Measurements from ENCODE around the gene GPI.
"Not testable (repeated sequence)": the region's sequence is repeated elsewhere in the genome, so short reads cannot be mapped to it uniquely, and the experiment has no call there.

Gene GPI

DNA sequence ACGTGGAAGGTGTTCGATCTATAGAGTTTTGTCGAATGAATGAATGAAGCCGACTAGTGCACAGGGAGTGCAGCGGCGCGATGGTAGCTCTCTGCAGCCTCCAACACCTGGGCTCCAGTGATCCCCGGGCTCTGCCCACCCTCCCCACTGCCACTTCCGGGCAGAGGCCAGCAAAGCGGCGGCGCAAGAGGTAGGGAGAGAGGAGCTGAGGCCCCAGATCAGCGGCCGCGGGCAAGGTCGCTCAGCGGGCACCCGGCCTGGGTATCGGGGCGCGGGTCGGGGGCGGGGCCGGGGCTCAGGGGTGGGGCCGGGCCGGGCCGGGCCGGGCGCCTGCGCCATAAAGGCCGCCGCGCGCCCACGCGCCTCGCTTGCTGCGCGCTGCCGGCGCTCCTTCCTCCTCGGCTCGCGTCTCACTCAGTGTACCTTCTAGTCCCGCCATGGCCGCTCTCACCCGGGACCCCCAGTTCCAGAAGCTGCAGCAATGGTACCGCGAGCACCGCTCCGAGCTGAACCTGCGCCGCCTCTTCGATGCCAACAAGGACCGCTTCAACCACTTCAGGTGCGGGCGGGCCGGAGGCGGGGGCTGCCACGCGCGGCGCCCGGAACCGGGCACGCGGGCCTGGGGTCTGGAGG is at the start of gene GPI:
Gene GPI (plus strand): TSS at position 367 of the 633 bp plus-strand sequence. CDS start 71 bp downstream, at position 438.
- DNase-seq: peak in 1 of 2 experiments; percentile 9

DNA sequence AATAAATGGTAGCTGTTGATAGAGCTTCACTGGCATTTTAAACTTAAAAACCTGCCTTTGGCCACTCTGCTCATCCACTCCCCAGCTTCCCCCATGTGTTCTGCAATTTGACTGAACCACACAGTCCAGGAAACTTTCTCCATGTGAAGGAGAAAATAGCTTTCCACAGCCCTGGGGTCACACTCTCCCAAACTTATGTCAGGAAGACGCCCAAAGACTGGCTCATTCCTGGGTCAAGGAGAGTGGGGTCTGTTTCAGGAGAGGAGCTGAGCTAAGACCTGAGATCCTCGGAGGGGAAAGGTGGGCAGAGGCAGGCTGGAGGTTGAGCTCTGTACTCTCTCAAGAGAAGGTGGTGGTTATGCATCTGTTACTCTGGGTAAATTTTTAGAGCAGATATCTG is 48.7 kb upstream of the GPI start:
- DNase-seq: no peak

GRCh38 chr19:34316741-34317301 is 48.2 kb upstream of the GPI start:
- DNase-seq: no peak

DNA sequence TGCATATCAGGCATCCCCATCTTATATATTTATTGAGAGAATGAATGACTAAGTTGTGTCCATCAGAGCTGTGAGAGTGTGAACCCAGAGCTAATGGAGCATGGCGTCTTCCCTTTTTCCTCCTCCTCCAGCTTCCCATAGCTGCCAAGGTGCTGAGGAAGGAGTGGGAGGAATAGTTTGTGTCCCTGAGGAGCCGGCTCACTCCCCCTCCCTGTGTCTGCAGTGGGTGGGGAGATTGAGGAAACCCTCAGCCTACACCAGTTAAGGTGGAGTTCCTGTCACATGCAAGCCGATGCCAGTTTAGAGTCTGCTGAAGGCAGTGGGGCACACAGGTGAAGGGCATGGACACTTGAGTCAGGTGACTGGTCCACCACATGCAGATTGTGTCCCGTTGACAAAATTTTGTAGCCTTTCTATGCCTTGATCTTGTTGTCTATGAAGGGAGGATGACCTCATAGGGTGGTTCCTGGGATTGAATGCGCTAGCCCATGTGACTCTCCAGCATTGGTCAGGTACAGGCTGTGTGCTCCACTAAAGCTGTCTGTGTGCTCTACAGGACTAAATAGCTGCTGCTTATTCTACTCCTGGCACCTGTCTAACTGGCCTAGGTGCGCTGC is 47.6 kb upstream of the GPI start:
- DNase-seq: no peak

GRCh38 chr19:34319230-34319585 is 45.8 kb upstream of the GPI start:
- no peak for DNase-seq

GRCh38 chr19:34319785-34320184 is 45.2 kb upstream of the GPI start:
- DNase-seq: peak in 1 of 2 experiments; percentile 18

DNA sequence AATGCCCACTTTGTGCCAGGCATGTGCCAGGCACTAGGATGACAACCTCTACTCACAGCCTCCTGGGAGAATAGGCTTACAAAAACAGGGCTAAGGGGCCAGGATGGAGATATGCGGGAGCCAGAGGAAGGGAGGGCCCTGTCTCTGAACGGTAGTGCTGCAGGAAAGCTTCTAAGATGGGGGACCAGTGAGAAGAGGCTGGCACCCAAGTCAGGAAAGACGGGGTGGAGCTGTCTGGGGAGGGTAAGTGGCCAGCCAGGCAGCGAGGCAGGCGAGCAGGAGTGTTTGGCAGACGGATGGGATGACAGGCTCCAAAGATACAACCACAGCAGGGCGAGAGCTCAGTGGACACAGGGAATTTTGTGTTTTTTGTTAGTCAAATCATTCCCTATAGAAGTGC is 44.7 kb upstream of the GPI start:
- DNase-seq: peak in 1 of 2 experiments; percentile 12

GRCh38 chr19:34321735-34322134 is 43.3 kb upstream of the GPI start:
- DNase-seq: no peak

DNA sequence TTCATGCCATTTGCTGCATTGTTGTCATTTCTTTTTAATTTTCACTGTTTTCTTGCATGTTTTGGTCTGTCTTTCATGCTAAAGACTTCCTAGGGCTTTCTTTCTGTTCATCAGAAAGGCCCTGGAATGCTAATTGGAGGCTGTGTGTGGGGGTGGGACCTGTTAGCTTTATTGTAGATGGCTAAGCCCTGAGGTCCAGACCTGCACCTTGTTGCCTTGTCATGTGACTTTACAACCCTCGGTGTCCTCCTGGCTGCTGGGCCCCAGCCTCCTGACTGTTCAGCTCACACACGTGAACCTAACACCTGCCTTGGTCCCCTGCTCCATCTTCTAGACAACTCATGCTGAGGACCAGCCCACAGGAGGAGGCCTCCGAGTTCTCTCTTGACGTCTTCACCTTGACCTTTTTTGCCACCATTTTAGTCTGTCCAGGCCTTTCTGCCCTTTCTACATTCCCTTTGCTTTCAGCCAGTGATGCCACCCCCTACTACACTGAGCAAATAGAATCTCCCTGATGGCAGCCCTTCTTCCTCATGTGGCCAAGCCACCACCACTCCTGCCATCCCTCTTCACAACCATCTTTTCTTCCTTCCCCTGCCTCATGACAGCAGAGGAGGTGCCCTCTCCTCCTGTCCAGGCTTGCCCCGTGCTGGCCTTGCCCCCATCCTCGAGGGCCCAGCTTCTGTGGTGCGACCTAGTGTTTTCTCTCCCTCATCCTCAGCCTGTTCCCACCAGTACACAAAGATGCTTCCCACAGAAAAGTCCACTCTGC is 41.4 kb upstream of the GPI start:
- no peak for DNase-seq

GRCh38 chr19:34324320-34324719 is 40.7 kb upstream of the GPI start:
- no peak for DNase-seq

GRCh38 chr19:34325181-34325580 is 39.8 kb upstream of the GPI start:
- no peak for DNase-seq

- DNase-seq: no peak
Observed at GRCh38 chr19:34325981-34326787, 38.8 kb upstream of the GPI start.

DNA sequence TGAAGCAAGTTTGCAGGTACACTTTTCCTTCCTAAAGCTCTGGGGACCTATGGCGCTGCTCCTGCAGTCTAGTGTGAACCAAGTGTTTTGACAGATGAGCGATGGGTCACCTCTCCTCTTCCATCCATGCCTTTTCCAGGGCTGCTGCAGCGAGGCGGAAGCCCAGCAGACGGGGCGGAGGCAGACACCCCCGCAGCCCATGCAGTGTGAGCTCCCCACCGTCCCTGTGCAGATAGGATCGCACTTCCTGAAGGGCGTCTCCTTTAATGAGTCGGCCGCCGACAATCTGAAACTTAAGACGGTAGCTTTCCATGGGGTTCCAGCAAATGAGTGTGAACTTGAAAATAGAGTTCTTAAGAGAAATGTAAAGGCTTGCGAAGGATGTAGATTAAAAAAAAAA is 37.1 kb upstream of the GPI start:
- DNase-seq: no peak

DNA sequence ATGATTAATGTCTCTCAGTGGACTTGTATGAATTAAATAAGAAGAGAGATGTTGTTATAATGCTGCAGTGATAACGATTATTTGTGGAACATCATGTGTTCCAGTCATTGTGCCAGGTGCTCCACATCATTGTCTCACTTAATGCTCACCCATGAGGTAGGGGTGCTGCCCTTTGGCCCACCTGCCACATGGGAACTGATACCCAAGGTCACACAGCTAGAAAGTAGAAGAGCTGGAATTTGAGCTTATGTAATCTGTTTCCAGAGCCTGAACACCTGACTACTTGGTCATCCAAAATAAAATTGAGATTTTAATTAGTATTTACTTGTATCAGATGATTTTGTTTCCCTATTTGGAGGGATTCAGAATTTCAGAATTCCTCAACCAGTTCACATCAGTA is 36.0 kb upstream of the GPI start:
- DNase-seq: no peak

DNA sequence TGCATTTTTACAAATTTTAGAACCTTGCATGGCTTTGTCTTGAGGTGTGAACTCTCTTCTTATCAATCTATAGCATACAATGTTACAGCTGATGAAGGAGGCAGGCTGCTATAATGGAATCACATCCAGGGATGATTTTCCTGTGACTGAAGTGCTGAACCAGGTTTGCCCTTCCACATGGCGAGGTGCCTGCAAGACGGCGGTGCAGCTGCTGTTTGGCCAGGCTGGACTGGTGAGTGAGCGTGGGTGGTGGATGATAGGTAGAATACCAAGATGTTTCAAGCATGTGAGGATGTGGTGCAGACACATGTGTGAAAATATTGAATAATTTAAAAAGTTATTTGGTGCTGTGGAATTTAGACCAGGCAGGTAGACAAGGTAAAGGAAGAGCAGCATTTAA is 34.9 kb upstream of the GPI start:
- DNase-seq: no peak

DNA sequence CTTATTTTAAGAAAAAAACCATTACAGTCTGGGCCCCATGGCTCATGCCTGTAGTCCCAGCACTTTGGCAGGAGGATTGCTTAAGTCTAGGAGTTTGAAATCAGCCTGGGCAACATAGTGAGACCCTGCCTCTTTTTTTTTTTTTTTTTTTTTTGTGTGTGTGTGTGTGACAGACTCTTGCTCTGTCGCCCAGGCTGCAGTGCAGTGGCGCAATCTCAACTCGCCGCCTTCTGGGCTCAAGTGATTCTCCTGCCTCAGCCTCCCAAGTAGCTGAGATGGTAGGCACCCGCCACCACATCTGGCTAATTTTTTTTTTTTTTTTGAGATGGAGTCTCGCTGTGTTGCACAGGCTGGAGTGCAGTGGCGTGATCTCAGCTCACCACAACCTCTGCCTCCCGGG is 34.4 kb upstream of the GPI start:
- not testable (repeated sequence) for DNase-seq

GRCh38 chr19:34331596-34331995 is 33.4 kb upstream of the GPI start:
- not testable (repeated sequence) for DNase-seq

DNA sequence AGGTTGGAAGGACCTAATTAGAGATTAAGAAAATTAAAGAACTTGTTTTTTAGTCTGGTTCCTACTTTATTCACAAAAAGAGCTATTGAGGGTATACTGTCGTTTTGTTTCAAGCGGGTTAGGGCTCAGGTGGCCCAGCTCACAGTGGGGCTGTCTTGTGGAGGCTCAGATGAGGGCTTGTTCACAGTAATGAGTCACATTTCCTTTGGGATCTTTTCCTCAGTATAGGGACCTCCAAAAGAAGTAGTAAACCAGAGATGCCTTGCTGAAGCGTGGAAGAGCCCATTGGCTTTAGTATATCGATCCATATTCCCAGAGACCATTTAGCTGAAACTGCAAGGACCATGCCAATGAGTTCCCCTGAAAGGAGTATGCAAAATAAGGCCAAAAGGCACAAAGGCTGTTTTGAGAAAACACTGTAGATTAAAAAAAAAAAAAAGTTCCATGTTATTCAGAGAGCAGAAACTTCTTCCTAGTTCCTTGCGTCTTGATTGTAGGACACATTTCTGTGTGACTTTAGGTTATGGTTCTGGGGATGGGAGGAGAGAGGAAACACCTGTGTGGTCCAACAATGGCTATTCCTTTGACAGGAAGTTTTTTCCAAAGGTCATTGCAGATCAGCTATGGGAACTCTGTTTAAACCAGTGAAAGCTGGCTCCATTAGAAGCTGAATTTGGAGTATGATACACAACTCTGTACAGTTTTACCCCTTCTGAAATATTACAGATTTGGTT is 32.8 kb upstream of the GPI start:
- no peak for DNase-seq

GRCh38 chr19:34335914-34336313 is 29.1 kb upstream of the GPI start:
- DNase-seq: no peak

- DNase-seq: no peak
Observed at GRCh38 chr19:34336781-34337271, 28.2 kb upstream of the GPI start.

DNA sequence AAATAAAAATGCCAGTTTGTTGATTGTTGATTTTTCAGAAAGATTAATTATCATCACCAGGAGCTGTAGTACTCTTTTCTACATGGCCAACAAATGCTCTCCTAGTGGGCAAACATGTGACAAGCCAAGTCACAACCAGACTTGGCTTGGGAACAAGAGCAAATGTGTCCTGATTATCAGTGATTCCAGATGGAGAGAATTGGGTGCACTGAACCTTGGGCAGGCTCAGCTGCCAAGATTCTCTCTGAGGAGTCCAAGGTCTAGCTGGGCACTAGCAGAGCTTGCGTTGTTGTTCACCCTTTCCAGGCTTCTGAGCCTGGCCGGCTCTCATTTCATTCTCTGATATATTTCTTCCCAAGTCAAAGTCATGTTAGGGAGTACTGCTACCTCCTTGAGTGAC is 27.3 kb upstream of the GPI start:
- peak; percentile 73 to 98 for DNase-seq

All from cerebellar nuclear complex (tissue), 1 donor.